Upper lobe of right lung (tissue), 1 donor: Measurements from ENCODE around the gene RAD1. TPM values are rescaled to one million over a fixed set of nuclear protein-coding genes. Genes with fewer than 3 reads are reported as not detected.

Source experiments
- ATAC-seq: fragments of 200-7000 bp; cut with Tn5 transposase; one replicate; pipeline ENCODE4 v1.9.1; 2020; ENCODE audit warnings: mild to moderate bottlenecking, moderate library complexity
- DNase-seq: peaks from one replicate; pipeline ENCODE4 v3.0.0-alpha.2; 2020
- H3K27ac ChIP-seq: fragments of 200-600 bp; one replicate; pipeline ENCODE4 v1.8.0; 2022
- H3K27me3 ChIP-seq: fragments of 200-600 bp; one replicate; pipeline ENCODE4 v1.8.0; 2022; ENCODE audit warnings: mild to moderate bottlenecking
- H3K36me3 ChIP-seq: fragments of 200-600 bp; one replicate; pipeline ENCODE4 v1.8.0; 2022
- H3K4me1 ChIP-seq: fragments of 200-600 bp; one replicate; pipeline ENCODE4 v1.8.0; 2022
- H3K4me3 ChIP-seq: fragments of 200-600 bp; one replicate; pipeline ENCODE4 v1.8.0; 2022; ENCODE audit warnings: mild to moderate bottlenecking
- H3K9me3 ChIP-seq: fragments of 200-600 bp; one replicate; pipeline ENCODE4 v1.8.0; 2022
- intact Hi-C: fragments of 100-400 bp; cut with DNase I; formaldehyde crosslinking; loops from one replicate; pipeline ENCODE4 v1.11.0; 2022
- long read RNA-seq: library from polyadenylated mRNA; unstranded; transcript quantifications from one replicate; pipeline ENCODE4 v2.0.0, GENCODE V29; 2021
- total RNA-seq: library from RNA; stranded (reverse); fragmentation: NEBNext Ultra II Directional; extraction: Animal tissue kit (Norgen Biotek cat#: 25700); gene quantifications from one replicate; pipeline ENCODE4 v1.2.1, GENCODE V29; 2021
- TF ChIP-seq, protein P1 (sequence below): fragments of 200-600 bp; IDR thresholded peaks from one replicate; pipeline ENCODE4 v1.8.0; 2022; ENCODE audit warnings: antibody characterized with exemption
- donor health status: DM: no; HTN: yes; CAD: no; lungs with severe emphysema.

Gene RAD1, protein sequence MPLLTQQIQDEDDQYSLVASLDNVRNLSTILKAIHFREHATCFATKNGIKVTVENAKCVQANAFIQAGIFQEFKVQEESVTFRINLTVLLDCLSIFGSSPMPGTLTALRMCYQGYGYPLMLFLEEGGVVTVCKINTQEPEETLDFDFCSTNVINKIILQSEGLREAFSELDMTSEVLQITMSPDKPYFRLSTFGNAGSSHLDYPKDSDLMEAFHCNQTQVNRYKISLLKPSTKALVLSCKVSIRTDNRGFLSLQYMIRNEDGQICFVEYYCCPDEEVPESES
- total RNA-seq = 29.1 TPM
- long read RNA-seq, full-length matches to known transcripts = 7 of 24 reads
- long read RNA-seq, partial matches to known transcripts = 2 of 24 reads
- long read RNA-seq, other reads (novel, unspliced or antisense) = 15 of 24 reads

DNA sequence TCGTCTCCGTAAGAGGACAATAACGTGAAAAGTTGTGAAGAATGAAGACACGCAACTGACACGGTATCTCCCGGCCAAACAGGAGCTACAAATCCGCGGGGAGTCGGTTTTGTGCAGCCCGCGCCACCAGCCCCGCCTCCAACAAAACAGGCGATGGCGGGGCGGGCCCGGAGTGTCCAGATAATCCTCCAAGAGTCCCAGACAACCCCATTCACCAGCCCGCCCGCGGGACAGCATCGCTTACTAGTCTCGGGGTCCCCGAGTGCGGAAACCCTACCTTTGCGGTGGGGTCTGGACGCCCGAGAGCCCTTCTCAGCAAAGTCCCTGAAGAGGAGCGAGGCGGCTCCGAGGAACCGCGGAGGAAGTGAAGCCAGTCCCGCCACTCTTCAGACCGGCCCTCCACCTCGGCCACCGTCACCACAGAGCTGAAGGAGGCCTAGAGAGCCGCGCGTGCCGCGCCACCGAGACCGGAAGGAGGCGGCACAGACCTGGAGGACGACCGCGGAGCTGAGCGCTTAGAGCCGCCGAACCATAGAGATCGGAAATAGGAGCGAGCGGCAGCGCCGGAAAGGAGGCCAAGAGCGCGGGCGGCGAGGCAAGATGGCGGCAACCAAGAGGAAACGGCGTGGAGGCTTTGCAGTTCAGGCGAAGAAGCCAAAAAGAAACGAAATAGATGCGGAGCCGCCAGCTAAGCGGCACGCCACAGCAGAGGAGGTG lies at the start of gene RAD1, which contains the start of gene BRIX1:
TSS of gene RAD1 (minus strand) at position 366 of the 717 bp plus-strand sequence. CDS start 612 bp downstream, outside the sequence.
TSS of gene BRIX1 (plus strand) at position 573 of the 717 bp plus-strand sequence. CDS start at position 601, 28 bp downstream.
- Histone ChIP-seq H3K4me1 (peaks cover 28% of the 10 kb centered on the region), H3K36me3 (peaks cover 57% of the 10 kb centered on the region), H3K9me3 (no peaks in the 10 kb centered on the region), H3K27ac (peak within 1 kb of the TSS; percentile 92), H3K4me3 (peak within 1 kb of the TSS; percentile 93), H3K27me3 (no peaks in the 10 kb centered on the region)
- intact Hi-C loops = no loop called here
- DNase-seq (peak; percentile 99), ATAC-seq (peak; percentile 100)
- TF ChIP-seq, protein P1, sequence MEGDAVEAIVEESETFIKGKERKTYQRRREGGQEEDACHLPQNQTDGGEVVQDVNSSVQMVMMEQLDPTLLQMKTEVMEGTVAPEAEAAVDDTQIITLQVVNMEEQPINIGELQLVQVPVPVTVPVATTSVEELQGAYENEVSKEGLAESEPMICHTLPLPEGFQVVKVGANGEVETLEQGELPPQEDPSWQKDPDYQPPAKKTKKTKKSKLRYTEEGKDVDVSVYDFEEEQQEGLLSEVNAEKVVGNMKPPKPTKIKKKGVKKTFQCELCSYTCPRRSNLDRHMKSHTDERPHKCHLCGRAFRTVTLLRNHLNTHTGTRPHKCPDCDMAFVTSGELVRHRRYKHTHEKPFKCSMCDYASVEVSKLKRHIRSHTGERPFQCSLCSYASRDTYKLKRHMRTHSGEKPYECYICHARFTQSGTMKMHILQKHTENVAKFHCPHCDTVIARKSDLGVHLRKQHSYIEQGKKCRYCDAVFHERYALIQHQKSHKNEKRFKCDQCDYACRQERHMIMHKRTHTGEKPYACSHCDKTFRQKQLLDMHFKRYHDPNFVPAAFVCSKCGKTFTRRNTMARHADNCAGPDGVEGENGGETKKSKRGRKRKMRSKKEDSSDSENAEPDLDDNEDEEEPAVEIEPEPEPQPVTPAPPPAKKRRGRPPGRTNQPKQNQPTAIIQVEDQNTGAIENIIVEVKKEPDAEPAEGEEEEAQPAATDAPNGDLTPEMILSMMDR = peak; percentile 7

DNA sequence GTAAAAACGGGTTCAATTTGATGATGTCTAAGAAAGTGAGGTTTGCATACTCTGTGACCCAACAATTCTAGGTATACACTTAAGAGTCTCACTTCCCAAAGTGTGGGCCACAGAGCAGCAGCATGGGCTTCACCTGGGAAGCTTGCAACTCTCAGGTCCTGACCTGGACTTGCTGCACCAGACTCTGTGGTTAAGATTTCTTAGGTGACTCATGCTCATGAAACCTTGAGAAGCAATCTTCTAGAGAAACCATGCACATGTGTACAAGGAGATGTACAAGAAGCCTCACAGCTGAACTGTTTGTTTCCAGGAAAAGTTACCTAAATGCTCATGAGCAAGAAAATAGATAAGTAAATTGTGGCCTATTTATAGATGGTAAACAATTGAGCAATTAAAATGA lies 44.0 kb upstream of the RAD1 start:
- intact Hi-C loops = no loop called here
- Histone ChIP-seq H3K36me3 (peaks cover 13% of the 10 kb centered on the region), H3K27ac (no peak overlapping the region), H3K27me3 (no peaks in the 10 kb centered on the region), H3K9me3 (no peaks in the 10 kb centered on the region), H3K4me1 (no peaks in the 10 kb centered on the region), H3K4me3 (no peak overlapping the region)
- TF ChIP-seq, protein P1 = no peak
- ATAC-seq = peak; percentile 69
- DNase-seq = no peak

DNA sequence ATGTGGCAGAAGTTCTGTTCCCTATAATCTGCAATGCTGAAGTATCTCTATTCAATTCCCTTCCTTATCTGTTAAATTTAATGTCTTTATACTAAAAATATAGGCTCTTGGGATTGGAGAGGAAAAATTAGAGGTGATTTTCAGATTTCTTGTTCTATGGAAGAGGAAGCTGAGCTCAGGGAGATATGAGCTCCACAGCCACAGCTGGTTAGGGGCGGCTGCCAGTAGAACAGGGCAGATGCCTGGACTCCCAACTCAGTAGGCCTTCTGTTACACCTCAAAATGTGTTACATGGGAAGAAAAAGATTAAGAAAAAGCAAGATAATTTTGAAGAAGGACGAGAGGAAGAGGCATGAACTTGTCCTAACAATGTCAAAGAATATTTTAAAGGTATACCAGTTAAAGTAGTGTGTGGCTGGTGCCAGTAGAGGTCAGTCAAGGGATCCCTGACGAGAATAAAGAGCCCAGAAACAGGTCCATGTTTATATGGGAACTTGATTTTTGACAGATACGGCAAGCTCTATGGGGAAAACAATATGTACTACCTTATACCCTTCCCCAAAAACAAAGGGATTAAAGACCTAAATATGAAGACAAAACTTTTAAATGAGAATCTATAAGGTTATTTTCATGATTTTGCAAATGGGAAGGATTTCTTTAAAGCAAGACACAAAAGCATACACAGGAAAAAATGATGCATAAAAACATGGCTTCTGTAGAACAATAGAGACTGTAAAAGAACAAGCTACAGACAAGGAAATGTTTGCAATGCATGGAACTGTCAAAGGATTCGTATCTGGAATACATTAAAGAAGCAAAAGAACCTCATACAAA lies 42.8 kb upstream of the RAD1 start:
- H3K4me3 ChIP-seq = no peak overlapping the region
- ATAC-seq = peak; percentile 76

DNA sequence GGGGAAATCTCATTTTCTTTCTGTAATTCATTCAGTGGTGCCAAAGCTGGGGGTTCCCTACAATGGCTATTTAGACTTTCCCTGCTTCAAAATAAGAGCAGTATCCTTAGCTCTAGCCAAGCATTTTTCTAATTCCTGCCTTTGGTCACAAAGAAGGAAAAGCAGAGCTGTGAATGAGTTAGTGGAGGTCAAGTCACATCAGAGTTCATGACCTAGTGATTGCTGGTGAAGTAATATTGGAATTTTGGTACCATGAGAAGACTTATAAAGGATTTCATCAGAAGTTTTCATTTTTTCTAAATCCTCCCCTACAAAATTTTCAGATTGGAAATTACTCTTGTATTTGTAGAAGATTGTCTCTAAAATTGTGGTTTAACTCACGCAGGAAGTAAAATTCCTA lies 42.0 kb upstream of the RAD1 start:
- Histone ChIP-seq H3K27me3 (no peaks in the 10 kb centered on the region), H3K27ac (no peak overlapping the region), H3K9me3 (no peaks in the 10 kb centered on the region), H3K4me3 (no peak overlapping the region), H3K4me1 (no peaks in the 10 kb centered on the region), H3K36me3 (peaks cover 33% of the 10 kb centered on the region)
- ATAC-seq (no peak), DNase-seq (no peak)
- intact Hi-C loops = no loop called here
- TF ChIP-seq, protein P1 = no peak

More for the DNA sequence above, 42.8 kb upstream of the RAD1 start:
- TF ChIP-seq, protein P1 = peak; percentile 53
- Histone ChIP-seq H3K9me3 (no peaks in the 10 kb centered on the region), H3K27me3 (no peaks in the 10 kb centered on the region), H3K4me1 (no peaks in the 10 kb centered on the region), H3K36me3 (peaks cover 25% of the 10 kb centered on the region), H3K27ac (no peak overlapping the region)
- intact Hi-C loops = no loop called here
- no peak for DNase-seq

DNA sequence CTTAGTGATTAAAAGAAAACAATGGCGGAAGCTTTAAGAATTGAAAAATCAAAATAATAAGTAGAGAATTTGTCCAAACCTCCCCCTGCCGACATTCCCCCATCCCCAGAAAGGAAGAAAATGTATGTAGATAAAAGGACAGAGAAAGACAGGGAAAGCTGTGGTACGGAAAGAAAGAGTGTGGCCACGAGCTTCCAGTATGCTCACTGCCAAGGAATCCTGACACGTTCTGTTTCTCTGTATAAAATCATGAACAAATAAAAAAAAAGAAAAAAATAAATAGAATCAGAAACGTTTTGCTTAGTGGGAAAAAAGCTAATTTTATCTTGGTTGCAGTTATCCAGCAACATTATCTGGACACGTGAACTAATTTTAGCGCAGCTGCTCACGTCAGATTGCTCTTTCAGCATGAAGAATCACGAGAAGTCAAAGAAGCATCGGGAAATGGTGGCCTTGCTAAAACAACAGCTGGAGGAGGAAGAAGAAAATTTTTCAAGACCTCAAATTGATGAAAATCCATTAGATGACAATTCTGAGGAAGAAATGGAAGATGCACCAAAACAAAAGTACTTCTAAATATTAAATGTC lies 29.2 kb upstream of the RAD1 start:
- Histone ChIP-seq H3K27me3 (no peaks in the 10 kb centered on the region), H3K9me3 (no peaks in the 10 kb centered on the region), H3K36me3 (peaks cover 90% of the 10 kb centered on the region), H3K4me3 (no peak overlapping the region), H3K27ac (no peak overlapping the region), H3K4me1 (no peaks in the 10 kb centered on the region)
- TF ChIP-seq, protein P1 = no peak
- ATAC-seq = no peak
- no peak for DNase-seq
- intact Hi-C loops = no loop called here
